Measurements from ENCODE around the gene APOBEC3F. TPM values are rescaled to one million over a fixed set of nuclear protein-coding genes. Genes with fewer than 3 reads are reported as not detected.

The APOBEC3F gene
- total and polyA plus RNA-seq, 10 of the 15 experiments (the other 5 are each of a cell fraction or from before 2014, with no cell fraction given) = 7.4 to 29.1 (median 12.8) TPM

DNA sequence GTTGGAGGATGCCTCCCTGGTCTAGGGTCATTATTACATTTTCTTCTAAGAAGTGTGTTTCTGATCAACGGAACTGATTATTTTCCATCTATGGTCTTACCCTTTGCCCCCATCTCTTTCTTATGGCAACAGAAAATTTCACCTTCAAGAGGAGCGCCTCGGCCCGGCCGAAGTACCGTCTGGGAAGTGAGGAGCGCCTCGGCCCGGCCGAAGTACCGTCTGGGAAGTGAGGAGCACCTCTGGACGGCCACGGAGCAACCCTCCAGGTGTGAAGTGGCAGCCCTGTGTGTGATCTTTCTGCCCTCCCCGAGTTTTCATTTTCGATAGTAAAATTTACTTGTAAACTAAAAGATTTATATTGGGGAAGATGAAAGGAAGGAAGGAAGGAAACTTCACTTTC is 29.7 kb upstream of the APOBEC3F start:
- FAIRE-seq (no peak), ATAC-seq (no peak), DNase-seq (ENCODE audit: low read depth, low spot score) (no peak)
- ChIA-PET CTCF (interaction anchor here (0.7 kb wide), 1 partner anchor 103 kb away, joined by 3 read pairs; no protein-coding TSS in a partner anchor), SMC1A (ENCODE audit: uncharacterized antibody, unreplicated experiment) (no interaction called here), POLR2A (no interaction called here), RAD21 (ENCODE audit: unreplicated experiment) (no interaction called here)
- TF ChIP-seq, protein P1, sequence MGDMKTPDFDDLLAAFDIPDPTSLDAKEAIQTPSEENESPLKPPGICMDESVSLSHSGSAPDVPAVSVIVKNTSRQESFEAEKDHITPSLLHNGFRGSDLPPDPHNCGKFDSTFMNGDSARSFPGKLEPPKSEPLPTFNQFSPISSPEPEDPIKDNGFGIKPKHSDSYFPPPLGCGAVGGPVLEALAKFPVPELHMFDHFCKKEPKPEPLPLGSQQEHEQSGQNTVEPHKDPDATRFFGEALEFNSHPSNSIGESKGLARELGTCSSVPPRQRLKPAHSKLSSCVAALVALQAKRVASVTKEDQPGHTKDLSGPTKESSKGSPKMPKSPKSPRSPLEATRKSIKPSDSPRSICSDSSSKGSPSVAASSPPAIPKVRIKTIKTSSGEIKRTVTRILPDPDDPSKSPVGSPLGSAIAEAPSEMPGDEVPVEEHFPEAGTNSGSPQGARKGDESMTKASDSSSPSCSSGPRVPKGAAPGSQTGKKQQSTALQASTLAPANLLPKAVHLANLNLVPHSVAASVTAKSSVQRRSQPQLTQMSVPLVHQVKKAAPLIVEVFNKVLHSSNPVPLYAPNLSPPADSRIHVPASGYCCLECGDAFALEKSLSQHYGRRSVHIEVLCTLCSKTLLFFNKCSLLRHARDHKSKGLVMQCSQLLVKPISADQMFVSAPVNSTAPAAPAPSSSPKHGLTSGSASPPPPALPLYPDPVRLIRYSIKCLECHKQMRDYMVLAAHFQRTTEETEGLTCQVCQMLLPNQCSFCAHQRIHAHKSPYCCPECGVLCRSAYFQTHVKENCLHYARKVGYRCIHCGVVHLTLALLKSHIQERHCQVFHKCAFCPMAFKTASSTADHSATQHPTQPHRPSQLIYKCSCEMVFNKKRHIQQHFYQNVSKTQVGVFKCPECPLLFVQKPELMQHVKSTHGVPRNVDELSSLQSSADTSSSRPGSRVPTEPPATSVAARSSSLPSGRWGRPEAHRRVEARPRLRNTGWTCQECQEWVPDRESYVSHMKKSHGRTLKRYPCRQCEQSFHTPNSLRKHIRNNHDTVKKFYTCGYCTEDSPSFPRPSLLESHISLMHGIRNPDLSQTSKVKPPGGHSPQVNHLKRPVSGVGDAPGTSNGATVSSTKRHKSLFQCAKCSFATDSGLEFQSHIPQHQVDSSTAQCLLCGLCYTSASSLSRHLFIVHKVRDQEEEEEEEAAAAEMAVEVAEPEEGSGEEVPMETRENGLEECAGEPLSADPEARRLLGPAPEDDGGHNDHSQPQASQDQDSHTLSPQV (IDR thresholded peaks at IDR 0.05) = no peak
- no peak for TF ChIP-seq POLR2AphosphoS2 (IDR thresholded peaks at IDR 0.05; ENCODE audit: low read depth, low read length)
- no peak for TF ChIP-seq YBX1 (IDR thresholded peaks at IDR 0.05)
- TF ChIP-seq MTA3 (IDR thresholded peaks at IDR 0.05; ENCODE audit: borderline replicate concordance, low read length) = no peak
- no peak for TF ChIP-seq CREB1 (IDR thresholded peaks at IDR 0.05; ENCODE audit: low read depth)
- no peak for TF ChIP-seq SUZ12 (IDR thresholded peaks at IDR 0.05; ENCODE audit: unreplicated experiment)
- TF ChIP-seq, protein P2, sequence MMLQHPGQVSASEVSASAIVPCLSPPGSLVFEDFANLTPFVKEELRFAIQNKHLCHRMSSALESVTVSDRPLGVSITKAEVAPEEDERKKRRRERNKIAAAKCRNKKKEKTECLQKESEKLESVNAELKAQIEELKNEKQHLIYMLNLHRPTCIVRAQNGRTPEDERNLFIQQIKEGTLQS (IDR thresholded peaks at IDR 0.05; ENCODE audit: borderline replicate concordance, extremely low read depth, low read depth, low read length) = no peak
- TF ChIP-seq YY1 (IDR thresholded peaks at IDR 0.05; ENCODE audit: low read depth, low read length) = no peak
- TF ChIP-seq, protein P3, sequence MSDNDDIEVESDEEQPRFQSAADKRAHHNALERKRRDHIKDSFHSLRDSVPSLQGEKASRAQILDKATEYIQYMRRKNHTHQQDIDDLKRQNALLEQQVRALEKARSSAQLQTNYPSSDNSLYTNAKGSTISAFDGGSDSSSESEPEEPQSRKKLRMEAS (IDR thresholded peaks at IDR 0.05; ENCODE audit: low read depth, low read length) = no peak
- TF ChIP-seq MEF2A (IDR thresholded peaks at IDR 0.05; ENCODE audit: insufficient read depth, low read depth, low read length) = no peak
- TF ChIP-seq CHD4 (IDR thresholded peaks at IDR 0.05) = no peak
- no peak overlapping the region for H3K27ac ChIP-seq (ENCODE audit: control insufficient read depth, insufficient read depth)
- in situ Hi-C loops (cut with MboI) = no loop called here
- no peak overlapping the region for H2AFZ ChIP-seq (ENCODE audit: control insufficient read depth, low read depth, low read length)
- intact Hi-C loops (cut with micrococcal nuclease; ENCODE audit: unreplicated experiment) = no loop called here
- no peaks in the 10 kb centered on the region for H4K20me1 ChIP-seq (ENCODE audit: control insufficient read depth, insufficient read depth)
- no peak overlapping the region for H3K4me2 ChIP-seq (ENCODE audit: control insufficient read depth, insufficient read depth)
- H3K4me3 ChIP-seq = no peak overlapping the region
- no TSS peak for BruUV-seq (replicated peaks)
- H3K36me3 ChIP-seq (ENCODE audit: control insufficient read depth in 2 of 2, insufficient read depth in 2 of 2, low read length in 1 of 2) = no peaks in the 10 kb centered on the region
- peaks cover 6% of the 10 kb centered on the region for H3K4me1 ChIP-seq (ENCODE audit: control insufficient read depth, insufficient read depth, low read length)
- no peaks in the 10 kb centered on the region for H3K9me3 ChIP-seq (replicated peaks; ENCODE audit: control insufficient read depth, insufficient read depth, low read length)
- peaks cover 19% of the 10 kb centered on the region for H3K79me2 ChIP-seq (ENCODE audit: control insufficient read depth, insufficient read depth, low read length)
- no peaks in the 10 kb centered on the region for H3K27me3 ChIP-seq (replicated peaks in 1 of 2; ENCODE audit: control insufficient read depth in 2 of 2, insufficient read depth in 2 of 2, low read length in 1 of 2)
- WGBS (ENCODE audit: insufficient coverage, insufficient replicate concordance, low lambda C conversion rate, missing lambda C conversion rate) = 71% methylated on average over 15 of the region's 15 CpGs
- no peak overlapping the region for H3K9ac ChIP-seq (ENCODE audit: control insufficient read depth, insufficient read depth, low read length)
